ENCODE results near the gene SLC12A9.
"Not testable (repeated sequence)": the region's sequence is repeated elsewhere in the genome, so short reads cannot be mapped to it uniquely, and the experiment has no call there.

SLC12A9 gene

DNA sequence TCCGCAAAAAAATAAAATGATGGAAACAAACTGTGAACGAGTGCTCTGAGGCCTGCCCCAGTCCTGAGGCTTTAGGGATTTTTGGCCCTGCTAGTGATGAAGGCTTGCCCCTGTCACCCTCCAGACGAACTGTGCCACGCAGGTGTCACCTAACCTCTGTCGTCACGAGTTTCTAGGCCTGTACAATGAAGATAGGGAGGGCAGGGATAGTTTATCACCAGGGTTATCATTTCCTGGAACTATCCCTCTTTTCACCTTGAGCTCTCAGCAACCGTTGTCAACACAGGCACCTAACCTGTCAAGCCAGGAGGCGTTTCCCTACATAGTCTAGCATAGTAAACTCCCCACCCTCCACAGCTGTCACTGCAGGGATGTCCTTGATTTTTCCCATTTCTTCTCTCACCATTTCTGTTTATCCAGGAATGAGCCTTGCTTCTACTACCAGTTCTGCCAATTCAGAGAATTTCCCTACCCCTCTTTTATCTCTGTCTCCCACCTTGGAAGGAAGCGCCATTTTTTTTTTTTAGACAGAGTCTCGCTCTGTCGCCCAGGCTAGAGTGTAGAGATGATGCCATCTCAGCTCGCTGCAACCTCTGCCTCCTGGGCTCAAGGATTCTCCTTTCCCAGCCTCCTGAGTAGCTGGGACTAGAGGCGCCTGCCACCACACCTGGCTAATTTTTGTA is 45.4 kb downstream of the SLC12A9 start:
- no peak for DNase-seq

DNA sequence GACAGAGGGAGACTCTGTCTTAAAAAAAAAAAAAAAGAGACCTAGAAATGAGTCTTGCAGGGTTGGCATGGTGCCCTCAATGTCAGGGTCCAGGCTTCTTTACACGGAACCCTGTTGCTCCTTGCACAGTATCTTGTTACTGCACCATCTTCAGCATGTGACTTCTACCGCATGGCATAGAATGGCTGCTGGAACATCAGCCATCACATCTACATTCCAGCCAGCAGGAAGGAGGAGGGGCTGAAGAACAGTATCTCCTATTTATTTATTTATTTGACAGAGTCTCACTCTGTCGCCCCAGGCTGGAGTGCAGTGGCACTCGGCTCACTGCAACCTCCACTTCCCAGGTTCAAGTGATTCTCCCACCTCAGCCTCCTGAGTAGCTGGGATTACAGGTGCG is 46.9 kb downstream of the SLC12A9 start:
- no peak for DNase-seq

DNA sequence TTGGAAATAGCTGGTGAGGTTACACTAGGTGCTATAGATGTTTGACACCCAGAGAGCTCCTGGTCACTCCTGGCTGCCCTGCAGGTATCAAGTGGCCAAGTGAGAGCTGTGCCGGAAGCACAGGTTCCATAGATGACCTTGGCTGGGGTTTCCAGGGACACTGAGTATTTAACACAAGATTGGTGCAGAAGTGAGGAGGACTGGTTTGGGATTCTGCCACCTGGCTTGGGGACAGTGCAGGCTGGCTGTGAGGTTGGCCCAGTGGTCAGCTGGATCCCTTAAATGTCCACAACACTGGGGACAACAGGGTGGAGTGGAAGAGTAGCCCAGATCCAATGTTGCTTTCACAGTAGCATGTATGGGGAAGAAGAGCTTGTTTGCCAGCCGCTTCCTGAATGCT is 48.5 kb downstream of the SLC12A9 start:
- DNase-seq: no peak

DNA sequence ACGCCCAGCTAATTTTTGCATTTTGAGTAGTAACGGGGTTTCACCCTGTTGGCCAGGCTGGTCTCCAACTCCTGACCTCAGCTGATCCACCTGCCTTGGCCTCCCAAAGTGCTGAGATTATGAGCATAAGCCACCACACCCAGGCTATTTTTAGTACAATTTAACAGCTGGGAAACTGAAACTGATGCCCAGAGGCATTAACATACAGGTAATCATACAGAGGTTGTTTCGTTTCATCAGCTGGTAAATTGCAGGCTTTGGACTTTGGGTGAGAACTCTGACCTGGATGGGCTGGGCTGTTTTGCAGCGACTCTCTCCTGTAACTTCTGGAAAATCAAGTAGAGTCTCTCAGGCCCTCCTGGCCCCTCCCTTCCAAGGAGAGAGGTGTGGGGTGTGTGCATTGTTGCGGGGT is 49.4 kb downstream of the SLC12A9 start:
- DNase-seq: no peak

DNA sequence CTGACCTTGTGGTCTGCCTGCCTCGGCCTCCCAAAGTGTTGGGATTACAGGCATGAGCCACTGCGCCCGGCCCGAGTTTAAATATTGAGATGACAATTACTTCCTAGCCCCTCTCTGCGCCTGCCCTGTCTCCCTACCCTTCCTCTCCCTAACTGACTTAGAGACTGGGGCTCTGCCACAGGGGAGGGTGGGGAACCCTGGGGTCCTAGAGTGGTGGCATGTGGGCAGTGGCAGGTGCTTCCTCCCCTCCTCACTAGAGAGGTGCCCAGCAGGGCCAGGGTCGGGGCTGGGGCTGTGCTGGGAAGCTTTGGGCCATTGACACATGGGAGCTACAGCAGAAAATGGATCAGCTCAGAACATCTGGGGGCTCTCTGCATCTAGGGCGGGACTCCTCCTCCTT is 50.1 kb downstream of the SLC12A9 start:
- DNase-seq: no peak

DNA sequence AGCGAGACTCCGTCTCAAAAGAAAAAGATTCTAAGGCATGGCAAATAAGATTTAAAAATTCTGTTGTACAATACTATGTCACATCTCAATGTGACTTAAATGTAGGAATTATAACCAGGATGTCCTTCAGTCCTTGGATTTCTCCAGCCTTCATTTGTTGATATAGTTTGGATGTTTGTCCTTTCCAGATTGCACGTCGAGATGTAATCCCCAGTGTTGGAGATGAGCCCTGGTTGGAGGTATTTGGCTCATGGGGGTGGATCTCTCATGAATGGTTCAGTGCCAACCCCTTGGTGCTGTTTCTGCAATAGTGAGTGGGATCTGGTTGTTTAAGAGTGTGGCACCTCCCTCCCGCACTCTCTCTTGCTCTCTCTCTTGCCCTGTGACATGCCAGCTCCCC is 56.0 kb downstream of the SLC12A9 start:
- no peak for DNase-seq

DNA sequence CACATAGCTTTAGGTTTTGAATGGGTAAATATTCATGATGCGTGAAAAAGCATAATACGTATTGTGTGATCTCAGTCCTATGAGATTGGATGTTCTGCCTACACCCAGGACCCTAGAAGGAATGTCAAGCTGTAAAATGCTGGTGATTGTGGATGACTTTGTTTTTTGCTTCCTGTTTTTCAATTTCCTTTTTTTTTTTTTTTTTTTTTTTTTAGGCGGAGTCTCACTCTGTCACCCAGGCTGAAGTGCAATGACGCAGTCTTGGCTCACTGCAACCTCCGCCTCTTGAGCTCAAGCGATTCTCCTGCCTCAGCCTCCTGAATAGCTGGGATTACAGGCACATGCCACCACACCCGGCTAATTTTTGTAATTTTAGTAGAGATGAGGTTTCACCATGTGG is 57.9 kb downstream of the SLC12A9 start:
- not testable (repeated sequence) for DNase-seq

DNA sequence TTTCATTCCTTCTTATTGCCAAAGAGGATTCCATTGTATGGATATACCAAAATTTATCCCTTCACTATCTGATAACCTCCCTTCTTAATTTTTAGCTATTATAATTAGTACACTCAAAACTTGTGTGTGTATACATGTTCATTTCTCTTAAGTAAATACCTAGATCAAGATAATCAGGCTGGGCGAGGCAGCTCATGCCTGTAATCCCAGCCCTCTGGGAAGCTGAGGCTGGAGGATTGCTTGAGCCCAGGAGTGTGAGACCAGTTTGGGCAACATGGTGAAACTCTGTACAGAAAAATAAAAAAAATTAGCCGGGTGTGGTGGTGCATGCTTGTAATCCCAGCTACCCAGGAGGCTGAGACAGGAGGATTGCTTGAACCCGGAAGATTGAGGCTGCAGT is 59.0 kb downstream of the SLC12A9 start:
- DNase-seq: no peak

DNA sequence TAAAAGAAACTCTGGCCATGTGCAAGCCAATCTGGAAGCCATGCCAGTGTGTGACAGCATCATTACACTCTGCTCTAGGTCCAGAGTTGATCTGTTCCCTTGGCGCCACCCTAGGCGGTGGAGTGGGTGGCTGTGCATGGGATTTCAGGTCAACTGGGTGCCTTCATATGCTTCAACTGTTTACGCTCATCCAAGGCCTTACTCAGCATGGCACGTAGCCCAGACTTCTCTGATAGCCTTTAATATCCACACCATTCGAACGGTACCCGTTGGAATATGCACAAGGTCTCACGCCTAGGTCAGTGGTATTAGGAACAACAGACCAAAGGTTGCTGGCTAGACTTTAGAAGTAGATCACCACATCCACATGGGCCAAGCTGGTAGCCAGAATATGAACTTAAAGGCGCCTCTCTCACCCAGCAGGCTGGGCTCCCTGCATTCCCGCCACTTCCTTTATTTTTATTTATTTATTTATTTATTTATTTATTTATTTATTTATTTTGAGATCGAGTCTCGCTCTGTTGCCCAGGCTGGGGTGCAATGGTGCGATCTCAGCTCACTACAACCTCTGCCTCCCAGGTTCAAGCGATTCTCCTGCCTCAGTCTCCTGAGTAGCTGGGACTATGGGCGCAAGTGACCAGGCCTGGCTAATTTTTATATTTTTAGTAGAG is 61.8 kb downstream of the SLC12A9 start:
- DNase-seq: no peak

DNA sequence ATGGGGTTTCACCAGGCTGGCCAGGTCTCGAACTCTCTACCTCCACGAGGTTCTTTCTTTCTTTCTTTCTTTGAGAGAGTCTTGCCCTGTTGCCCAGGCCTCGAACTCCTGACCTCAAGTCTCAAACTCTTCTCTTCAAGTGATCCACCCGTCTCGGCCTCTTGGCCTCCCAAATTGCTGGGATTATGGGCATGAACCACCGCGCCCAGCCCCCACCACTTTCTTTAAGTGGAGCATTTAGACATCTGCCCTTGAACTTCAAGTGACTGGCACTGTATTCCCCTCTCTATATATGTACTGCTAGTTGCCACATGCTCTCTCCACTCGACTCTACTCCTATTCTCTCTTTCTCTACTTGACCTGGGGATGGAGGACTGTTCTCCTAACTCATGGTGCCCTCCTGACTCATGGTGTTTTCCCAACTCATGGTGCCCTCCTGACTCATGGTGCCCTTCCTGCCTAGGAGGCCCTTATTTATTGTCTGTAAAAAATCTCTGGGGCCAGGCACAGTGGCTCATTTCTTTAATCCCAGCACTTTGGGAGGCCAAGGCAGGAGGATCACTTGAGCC is 62.5 kb downstream of the SLC12A9 start:
- DNase-seq: no peak
